ENCODE measurements around the gene JAKMIP3.

GRCh38 chr10:132107949-132108877 is 42.5 kb downstream of the JAKMIP3 start:
- TF ChIP-seq REST (IDR thresholded peaks at IDR 0.05; ENCODE audit: insufficient read depth in 1 of 2, low read depth in 2 of 2, low read length in 2 of 2) (no peak), POLR2AphosphoS5 (IDR thresholded peaks at IDR 0.05; ENCODE audit: low read depth, low read length) (no peak), SIN3A (IDR thresholded peaks at IDR 0.05; ENCODE audit: borderline replicate concordance, insufficient read depth, low read length) (no peak), TAF1 (IDR thresholded peaks at IDR 0.05; ENCODE audit: borderline replicate concordance, insufficient read depth, low read length) (no peak)
